Measurements from ENCODE around the gene APLN.

Gene APLN

DNA sequence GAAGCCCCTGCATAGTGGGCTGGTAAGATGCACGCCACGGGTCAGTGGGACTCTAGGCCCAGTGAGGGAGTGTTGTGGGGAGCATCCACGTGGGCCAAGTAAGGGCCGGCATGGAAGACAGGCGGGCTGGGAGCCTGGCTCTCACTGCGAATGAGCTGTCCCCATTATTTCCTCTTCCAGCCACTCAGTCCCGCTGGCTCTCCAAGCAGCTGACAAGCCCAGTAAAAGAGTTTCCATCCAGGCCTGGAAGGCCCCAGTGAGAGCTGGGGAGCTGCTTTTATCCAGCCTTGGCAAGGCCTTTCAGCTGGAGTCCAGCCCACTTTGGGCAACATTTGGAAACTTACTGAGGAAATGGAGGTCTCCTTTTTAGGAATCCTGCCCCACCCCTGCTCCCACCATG, 24.9 kb downstream of the APLN start:
- Histone ChIP-seq H3K27ac (replicated peaks) (no peak overlapping the region), H3K4me3 (replicated peaks; ENCODE audit: insufficient read depth, low read length) (no peak overlapping the region), H3K27me3 (ENCODE audit: insufficient read depth, poor library complexity, severe bottlenecking) (no peaks in the 10 kb centered on the region)
- no peak for DNase-seq (ENCODE audit: low read depth in 1 of 2, low spot score in 1 of 2)
- no peak for TF ChIP-seq POLR2AphosphoS5 (IDR thresholded peaks at IDR 0.05; ENCODE audit: low read depth)
- TF ChIP-seq GABPA (IDR thresholded peaks at IDR 0.05; ENCODE audit: low read depth): no peak
- TF ChIP-seq, protein P1, sequence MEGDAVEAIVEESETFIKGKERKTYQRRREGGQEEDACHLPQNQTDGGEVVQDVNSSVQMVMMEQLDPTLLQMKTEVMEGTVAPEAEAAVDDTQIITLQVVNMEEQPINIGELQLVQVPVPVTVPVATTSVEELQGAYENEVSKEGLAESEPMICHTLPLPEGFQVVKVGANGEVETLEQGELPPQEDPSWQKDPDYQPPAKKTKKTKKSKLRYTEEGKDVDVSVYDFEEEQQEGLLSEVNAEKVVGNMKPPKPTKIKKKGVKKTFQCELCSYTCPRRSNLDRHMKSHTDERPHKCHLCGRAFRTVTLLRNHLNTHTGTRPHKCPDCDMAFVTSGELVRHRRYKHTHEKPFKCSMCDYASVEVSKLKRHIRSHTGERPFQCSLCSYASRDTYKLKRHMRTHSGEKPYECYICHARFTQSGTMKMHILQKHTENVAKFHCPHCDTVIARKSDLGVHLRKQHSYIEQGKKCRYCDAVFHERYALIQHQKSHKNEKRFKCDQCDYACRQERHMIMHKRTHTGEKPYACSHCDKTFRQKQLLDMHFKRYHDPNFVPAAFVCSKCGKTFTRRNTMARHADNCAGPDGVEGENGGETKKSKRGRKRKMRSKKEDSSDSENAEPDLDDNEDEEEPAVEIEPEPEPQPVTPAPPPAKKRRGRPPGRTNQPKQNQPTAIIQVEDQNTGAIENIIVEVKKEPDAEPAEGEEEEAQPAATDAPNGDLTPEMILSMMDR (IDR thresholded peaks at IDR 0.05; ENCODE audit: insufficient read depth, low read length): no peak
- TF ChIP-seq SPI1 (IDR thresholded peaks at IDR 0.05; ENCODE audit: borderline replicate concordance, low read depth): no peak
- TF ChIP-seq, protein P2, sequence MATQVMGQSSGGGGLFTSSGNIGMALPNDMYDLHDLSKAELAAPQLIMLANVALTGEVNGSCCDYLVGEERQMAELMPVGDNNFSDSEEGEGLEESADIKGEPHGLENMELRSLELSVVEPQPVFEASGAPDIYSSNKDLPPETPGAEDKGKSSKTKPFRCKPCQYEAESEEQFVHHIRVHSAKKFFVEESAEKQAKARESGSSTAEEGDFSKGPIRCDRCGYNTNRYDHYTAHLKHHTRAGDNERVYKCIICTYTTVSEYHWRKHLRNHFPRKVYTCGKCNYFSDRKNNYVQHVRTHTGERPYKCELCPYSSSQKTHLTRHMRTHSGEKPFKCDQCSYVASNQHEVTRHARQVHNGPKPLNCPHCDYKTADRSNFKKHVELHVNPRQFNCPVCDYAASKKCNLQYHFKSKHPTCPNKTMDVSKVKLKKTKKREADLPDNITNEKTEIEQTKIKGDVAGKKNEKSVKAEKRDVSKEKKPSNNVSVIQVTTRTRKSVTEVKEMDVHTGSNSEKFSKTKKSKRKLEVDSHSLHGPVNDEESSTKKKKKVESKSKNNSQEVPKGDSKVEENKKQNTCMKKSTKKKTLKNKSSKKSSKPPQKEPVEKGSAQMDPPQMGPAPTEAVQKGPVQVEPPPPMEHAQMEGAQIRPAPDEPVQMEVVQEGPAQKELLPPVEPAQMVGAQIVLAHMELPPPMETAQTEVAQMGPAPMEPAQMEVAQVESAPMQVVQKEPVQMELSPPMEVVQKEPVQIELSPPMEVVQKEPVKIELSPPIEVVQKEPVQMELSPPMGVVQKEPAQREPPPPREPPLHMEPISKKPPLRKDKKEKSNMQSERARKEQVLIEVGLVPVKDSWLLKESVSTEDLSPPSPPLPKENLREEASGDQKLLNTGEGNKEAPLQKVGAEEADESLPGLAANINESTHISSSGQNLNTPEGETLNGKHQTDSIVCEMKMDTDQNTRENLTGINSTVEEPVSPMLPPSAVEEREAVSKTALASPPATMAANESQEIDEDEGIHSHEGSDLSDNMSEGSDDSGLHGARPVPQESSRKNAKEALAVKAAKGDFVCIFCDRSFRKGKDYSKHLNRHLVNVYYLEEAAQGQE (IDR thresholded peaks at IDR 0.05; ENCODE audit: insufficient replicate concordance, low read depth): no peak

DNA sequence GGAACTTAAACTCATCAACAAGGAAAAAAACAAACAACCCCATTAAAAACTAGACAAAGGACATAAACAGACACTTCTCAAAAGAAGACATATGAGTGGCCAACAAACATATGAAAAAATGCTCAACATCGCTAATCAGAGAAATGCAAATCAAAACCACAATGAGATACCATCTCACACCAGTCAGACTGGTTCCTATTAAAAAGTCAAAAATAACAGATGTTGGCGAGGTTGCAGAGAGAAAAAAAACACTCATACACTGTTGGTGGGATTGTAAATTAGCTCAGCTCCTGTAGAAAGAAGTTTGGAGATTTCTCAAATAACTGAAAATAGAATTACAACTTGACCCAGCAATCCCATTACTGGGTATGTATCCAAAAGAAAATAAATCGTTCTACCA, 28.7 kb downstream of the APLN start:
- H3K27me3 ChIP-seq (ENCODE audit: insufficient read depth, poor library complexity, severe bottlenecking): no peaks in the 10 kb centered on the region
- no peak overlapping the region for H3K4me3 ChIP-seq (replicated peaks; ENCODE audit: insufficient read depth, low read length)
- DNase-seq (ENCODE audit: low read depth in 1 of 2, low spot score in 1 of 2): no peak
- no peak overlapping the region for H3K27ac ChIP-seq (replicated peaks)
- TF ChIP-seq GABPA (IDR thresholded peaks at IDR 0.05; ENCODE audit: low read depth): no peak
- TF ChIP-seq SPI1 (IDR thresholded peaks at IDR 0.05; ENCODE audit: borderline replicate concordance, low read depth): no peak
- TF ChIP-seq, protein P1 (IDR thresholded peaks at IDR 0.05; ENCODE audit: insufficient read depth, low read length): no peak
- TF ChIP-seq POLR2AphosphoS5 (IDR thresholded peaks at IDR 0.05; ENCODE audit: low read depth): no peak
- TF ChIP-seq, protein P2 (IDR thresholded peaks at IDR 0.05; ENCODE audit: insufficient replicate concordance, low read depth): no peak

DNA sequence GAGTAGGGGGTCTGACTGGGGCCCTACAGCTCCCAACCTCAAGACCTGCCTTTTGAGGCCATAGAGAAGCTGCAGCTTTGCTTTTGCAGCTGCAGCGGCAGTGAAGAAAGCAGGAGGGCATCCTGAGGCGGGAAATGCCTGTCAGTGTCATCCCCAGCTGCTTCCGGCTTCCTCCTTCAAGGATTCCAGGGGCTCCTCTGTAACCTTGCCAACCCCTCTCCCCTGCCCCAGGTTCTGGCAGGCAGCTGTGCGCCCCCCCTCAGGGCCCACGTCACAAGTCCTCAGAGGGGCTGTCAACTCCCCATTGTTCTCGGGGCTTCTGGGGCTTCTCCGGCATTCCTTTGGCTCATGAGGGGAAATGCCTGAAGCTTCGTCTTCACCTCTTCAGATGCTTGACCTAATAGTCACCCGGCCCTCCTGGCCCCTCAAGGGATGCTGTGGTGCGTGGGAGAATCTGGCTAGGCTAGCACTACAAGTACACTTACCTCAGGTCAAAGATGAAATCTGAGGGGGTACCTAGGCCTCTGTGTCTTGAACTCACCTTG, 31.9 kb downstream of the APLN start:
- H3K27me3 ChIP-seq (ENCODE audit: insufficient read depth, poor library complexity, severe bottlenecking): no peaks in the 10 kb centered on the region
- no peak for DNase-seq (ENCODE audit: low read depth in 1 of 2, low spot score in 1 of 2)
- H3K4me3 ChIP-seq (replicated peaks; ENCODE audit: insufficient read depth, low read length): no peak overlapping the region
- H3K27ac ChIP-seq (replicated peaks): no peak overlapping the region
- TF ChIP-seq GABPA (IDR thresholded peaks at IDR 0.05; ENCODE audit: low read depth): no peak
- TF ChIP-seq, protein P2 (IDR thresholded peaks at IDR 0.05; ENCODE audit: insufficient replicate concordance, low read depth): no peak
- TF ChIP-seq POLR2AphosphoS5 (IDR thresholded peaks at IDR 0.05; ENCODE audit: low read depth): no peak
- no peak for TF ChIP-seq SPI1 (IDR thresholded peaks at IDR 0.05; ENCODE audit: borderline replicate concordance, low read depth)
- TF ChIP-seq, protein P1 (IDR thresholded peaks at IDR 0.05; ENCODE audit: insufficient read depth, low read length): no peak
